SU-DHL-6 (cell line): Measurements from ENCODE around the gene YBX2.

Experiments used
- H2AFZ ChIP-seq: fragments of 200-600 bp; sonication (generic); 2 replicates; pipeline ENCODE4 v1.6.1; 2014; ENCODE audit warnings: low read depth, mild to moderate bottlenecking, moderate library complexity, mixed read lengths, antibody characterized with exemption, low read length; ENCODE audit not compliant: severe bottlenecking
- H3F3A ChIP-seq: fragments of 200-600 bp; shearing (Covaris generic); 2 replicates; pipeline ENCODE4 v1.6.0; 2016; ENCODE audit warnings: antibody characterized with exemption, mild to moderate bottlenecking; ENCODE audit not compliant: insufficient read depth
- H3K27ac ChIP-seq: fragments of 200-600 bp; sonication (generic); 2 replicates; pipeline ENCODE4 v1.5.1; 2016; ENCODE audit warnings: low read depth, mild to moderate bottlenecking, low read length, moderate library complexity, mixed read lengths
- H3K27me3 ChIP-seq: fragments of 200-600 bp; sonication (generic), shearing (Covaris generic); 2 replicates; pipeline ENCODE4 v1.6.0; 2014; ENCODE audit warnings: mild to moderate bottlenecking, low read length
- H3K36me3 ChIP-seq: fragments of 200-600 bp; sonication (generic); 2 replicates; pipeline ENCODE4 v1.6.1; 2014; ENCODE audit warnings: mild to moderate bottlenecking, low read length, mixed read lengths
- H3K4me2 ChIP-seq: fragments of 300-600, 200-600 bp; shearing (Covaris generic), sonication (generic); 2 replicates; pipeline ENCODE4 v1.6.0; 2014; ENCODE audit warnings: low read length, low read depth, mild to moderate bottlenecking; ENCODE audit not compliant: poor library complexity, severe bottlenecking
- H3K4me3 ChIP-seq: fragments of 200-600 bp; sonication (generic); 2 replicates; pipeline ENCODE4 v1.5.1; 2014; ENCODE audit warnings: antibody characterized with exemption, low read length, mild to moderate bottlenecking, mixed read lengths; ENCODE audit not compliant: insufficient read depth, poor library complexity, severe bottlenecking
- H3K79me2 ChIP-seq: fragments of 200-600 bp; sonication (generic); 2 replicates; pipeline ENCODE4 v1.6.1; 2014; ENCODE audit warnings: mild to moderate bottlenecking, low read length, moderate library complexity; ENCODE audit not compliant: insufficient read depth
- H3K9ac ChIP-seq: fragments of 200-600 bp; sonication (generic); 2 replicates; pipeline ENCODE4 v1.7.0; 2014; ENCODE audit warnings: mild to moderate bottlenecking, low read length
- H3K9me2 ChIP-seq: fragments of 200-600 bp; sonication (generic); replicated peaks from 2 replicates; pipeline ENCODE4 v1.6.1; 2014; ENCODE audit warnings: low read length; ENCODE audit not compliant: insufficient read depth
- H3K9me3 ChIP-seq: fragments of 200-600 bp; sonication (generic); 2 replicates; pipeline ENCODE4 v1.6.1; 2014; ENCODE audit warnings: low read length, mixed read lengths; ENCODE audit not compliant: insufficient read depth
- H4K20me1 ChIP-seq: fragments of 200-600 bp; sonication (generic); 2 replicates; pipeline ENCODE4 v1.6.1; 2014; ENCODE audit warnings: low read depth, mild to moderate bottlenecking, antibody characterized with exemption, low read length, moderate library complexity, mixed read lengths
- CTCF ChIP-seq: fragments of 200-600 bp; sonication (generic); IDR thresholded peaks from one replicate; pipeline ENCODE4 v1.5.1; 2017; ENCODE audit warnings: antibody characterized with exemption, mild to moderate bottlenecking, low read length, moderate library complexity; ENCODE audit not compliant: insufficient read depth, poor library complexity, severe bottlenecking
- EZH2phosphoT487 ChIP-seq: fragments of 200-600 bp; sonication (generic), shearing (Covaris generic); conservative IDR thresholded peaks from 2 replicates; pipeline ENCODE4 v1.6.1; 2018; ENCODE audit warnings: mild to moderate bottlenecking, antibody characterized with exemption, low read length, moderate library complexity, mixed read lengths

YBX2 gene

DNA sequence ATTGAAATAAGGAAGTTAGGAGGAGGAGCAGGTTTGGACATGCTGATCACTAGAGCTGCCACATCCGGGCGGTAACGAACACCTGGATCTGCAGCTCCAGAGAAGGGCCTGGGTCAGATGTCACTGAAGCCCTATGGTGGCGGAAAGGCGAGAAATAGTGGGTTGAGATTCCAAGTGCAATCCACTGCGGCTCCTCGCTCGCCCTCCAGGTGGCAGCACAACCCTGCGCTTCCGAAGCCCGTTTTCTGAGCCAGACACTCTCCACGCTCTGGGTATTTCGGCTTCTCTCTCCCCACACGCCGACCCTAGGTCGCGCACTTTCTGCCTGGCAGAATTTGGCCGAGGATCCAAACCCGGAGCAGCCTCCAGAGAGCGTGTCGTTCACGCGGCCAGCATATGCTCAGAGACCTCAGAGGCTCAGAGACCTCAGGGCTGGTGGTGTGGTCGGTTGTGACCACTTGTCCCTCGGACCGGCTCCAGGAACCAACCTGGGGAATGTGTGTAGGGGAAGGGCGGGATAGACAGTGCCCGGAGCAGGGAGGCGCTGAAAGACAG lies 13.8 kb downstream of the YBX2 start:
- Histone ChIP-seq H3F3A (peaks cover 4% of the 10 kb centered on the region; the same call in 1 of the 2 replicates), H3K4me2 (peak overlapping the region; percentile 54), H3K9me3 (no peaks in the 10 kb centered on the region), H3K4me3 (no peak overlapping the region), H2AFZ (no peak overlapping the region), H3K27ac (no peak overlapping the region), H3K9me2 (no peaks in the 10 kb centered on the region), H4K20me1 (no peaks in the 10 kb centered on the region), H3K27me3 (no peaks in the 10 kb centered on the region), H3K79me2 (no peaks in the 10 kb centered on the region), H3K36me3 (no peaks in the 10 kb centered on the region), H3K9ac (no peak overlapping the region)
- TF ChIP-seq CTCF (no peak), EZH2phosphoT487 (no peak; the same call in 1 of the 2 replicates)

GRCh38 chr17:7279448-7279847 lies 15.0 kb downstream of the YBX2 start:
- Histone ChIP-seq H3K9ac (no peak overlapping the region), H3K4me3 (no peak overlapping the region), H3K27ac (no peak overlapping the region), H3K4me2 (no peak overlapping the region), H3K79me2 (no peaks in the 10 kb centered on the region), H2AFZ (no peak overlapping the region), H3K27me3 (no peaks in the 10 kb centered on the region), H3F3A (peaks cover 4% of the 10 kb centered on the region; the same call in 1 of the 2 replicates), H3K36me3 (no peaks in the 10 kb centered on the region), H3K9me2 (no peaks in the 10 kb centered on the region), H4K20me1 (no peaks in the 10 kb centered on the region), H3K9me3 (no peaks in the 10 kb centered on the region)
- TF ChIP-seq EZH2phosphoT487 (no peak), CTCF (no peak)

DNA sequence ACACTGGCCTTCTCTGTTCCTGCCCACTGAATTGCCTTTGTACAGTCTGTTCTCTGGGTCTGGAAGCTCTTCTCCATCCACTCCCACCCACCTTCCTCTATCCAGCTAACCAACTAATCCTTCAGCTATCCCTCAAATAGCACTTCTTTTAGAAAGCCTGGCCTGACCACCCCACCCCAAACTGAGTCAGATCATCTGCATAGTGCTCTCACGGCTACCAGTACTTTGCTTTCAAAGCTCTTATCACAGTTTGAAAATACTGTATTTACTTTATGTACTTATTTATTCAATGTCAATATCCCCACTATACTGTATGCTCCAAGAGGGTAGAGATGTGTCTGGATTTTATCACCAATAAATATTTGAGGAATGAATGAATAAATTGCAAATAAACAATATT lies 27.7 kb downstream of the YBX2 start:
- no peak overlapping the region for H3K27ac ChIP-seq
- H3K27me3 ChIP-seq = no peaks in the 10 kb centered on the region
- H3K9me3 ChIP-seq = no peaks in the 10 kb centered on the region
- TF ChIP-seq CTCF (no peak), EZH2phosphoT487 (no peak)
- no peak overlapping the region for H2AFZ ChIP-seq
- H3K4me2 ChIP-seq = no peak overlapping the region
- H3F3A ChIP-seq = no peaks in the 10 kb centered on the region
- H4K20me1 ChIP-seq = no peaks in the 10 kb centered on the region
- H3K4me3 ChIP-seq = no peak overlapping the region
- no peaks in the 10 kb centered on the region for H3K36me3 ChIP-seq
- no peaks in the 10 kb centered on the region for H3K79me2 ChIP-seq
- no peaks in the 10 kb centered on the region for H3K9me2 ChIP-seq
- H3K9ac ChIP-seq = no peak overlapping the region
